Esophagus muscularis mucosa (tissue), 4 donors: ENCODE data around the gene WDR27. TPM values are rescaled to one million over a fixed set of nuclear protein-coding genes. Genes with fewer than 3 reads are reported as not detected.

Source experiments
- DNase-seq: peaks from one replicate; pipeline ENCODE4 v3.0.0-alpha.2; 2017; ENCODE audit errors: extremely low spot score
- H3K27ac ChIP-seq, 4 donors: fragments of 200-600 bp; sonication (generic); replicated peaks in 1 of 4; 1 replicate in 3 of 4; 2 replicates in 1 of 4; pipeline ENCODE4 v1.5.1; 2016 to 2019; ENCODE audit warnings: mild to moderate bottlenecking in 1 of 4
- H3K27me3 ChIP-seq, 4 donors: fragments of 200-600 bp; sonication (generic); one replicate each; pipeline versions ENCODE4 v1.5.1 to v1.6.0; 2016 to 2019
- H3K36me3 ChIP-seq, 4 donors: fragments of 200-600 bp; sonication (generic); one replicate each; pipeline ENCODE4 v1.5.1; 2016 to 2019
- H3K4me1 ChIP-seq, 4 donors: fragments of 200-600 bp; sonication (generic); one replicate each; pipeline ENCODE4 v1.5.1; 2016 to 2019
- H3K4me3 ChIP-seq, 4 donors: fragments of 200-600 bp; sonication (generic); 1 replicate in 2 of 4; 2 replicates in 2 of 4; pipeline ENCODE4 v1.5.1; 2016 to 2019; ENCODE audit warnings: mild to moderate bottlenecking in 4 of 4, moderate library complexity in 1 of 4
- H3K9me3 ChIP-seq, 4 donors: fragments of 200-600 bp; sonication (generic); 1 replicate in 3 of 4; 2 replicates in 1 of 4; pipeline ENCODE4 v1.5.1; 2016 to 2019
- EP300 ChIP-seq: sonication (generic); formaldehyde crosslinking; IDR thresholded peaks from one replicate; pipeline ENCODE4 v1.6.1; 2017; ENCODE audit warnings: antibody characterized with exemption
- POLR2A ChIP-seq: fragments of 450-650 bp; IDR thresholded peaks from one replicate; pipeline ENCODE4 v1.6.1; 2017; ENCODE audit warnings: antibody characterized with exemption, moderate library complexity, mild to moderate bottlenecking, low read depth
- POLR2AphosphoS5 ChIP-seq, 2 donors: sonication (generic); formaldehyde crosslinking; IDR thresholded peaks; one replicate each; pipeline ENCODE4 v1.6.1; 2017; ENCODE audit warnings: antibody characterized with exemption in 2 of 2
- WGBS: methylation state at CpG from one replicate; pipeline ENCODE4 v1.1.5; 2018; 5-methylcytosine and 5-hydroxymethylcytosine counted together
- intact Hi-C: fragments of 100-400 bp; cut with DNase I; formaldehyde crosslinking; loops from one replicate; pipeline ENCODE4 v1.15.1; 2023
- total RNA-seq, 4 donors: library from RNA; depleted of rRNA; stranded (reverse); fragments of >200 nt; gene quantifications; one replicate each; pipeline versions ENCODE4 v1.1.0 to v1.2.1, GENCODE V29; 2016
- TF ChIP-seq, protein P1 (sequence below), 3 experiments: fragments of 200-600 bp in 2 of 3; fragments of 450-650 bp in 1 of 3; sonication (generic) in 2 of 3; IDR thresholded peaks; one replicate each; pipeline ENCODE4 v1.5.1; 2017 to 2019; ENCODE audit warnings: antibody characterized with exemption in 3 of 3, mild to moderate bottlenecking in 2 of 3, moderate library complexity in 1 of 3

WDR27 gene
- total RNA-seq, 4 donors from 2014 or later = 9.3 to 18.4 (median 14.4) TPM

DNA sequence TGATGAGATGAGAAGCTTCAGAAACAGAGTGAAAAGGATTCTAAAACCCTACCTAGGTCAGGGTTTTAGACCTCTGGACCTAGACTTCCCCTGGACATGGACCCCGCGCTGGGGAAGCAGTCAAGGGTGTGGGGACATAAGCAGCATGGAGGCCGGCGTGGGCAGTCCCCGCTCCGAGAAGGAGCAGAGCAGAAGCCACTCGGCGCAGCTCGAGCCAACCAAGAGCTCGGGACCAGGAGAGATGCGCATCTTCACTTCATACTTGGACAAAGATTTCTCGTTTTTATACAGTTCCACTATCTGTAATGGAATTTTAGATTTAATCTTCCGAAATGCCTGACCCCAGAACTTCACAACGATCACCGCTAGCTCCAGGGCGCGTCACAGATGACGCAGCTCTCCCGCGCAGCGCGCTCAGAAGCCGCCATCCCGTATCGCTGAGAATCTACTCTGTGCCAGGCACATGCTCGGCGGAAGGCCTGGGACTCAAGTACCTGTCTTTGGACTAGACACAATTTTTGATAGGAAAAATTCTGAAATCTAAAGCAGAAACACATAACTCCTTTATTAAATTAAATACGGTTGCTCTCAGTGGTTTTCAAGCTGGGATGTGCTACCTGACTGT lies 60.3 kb downstream of the WDR27 start:
- intact Hi-C loops = no loop called here
- no peak overlapping the region for H3K4me3 ChIP-seq
- TF ChIP-seq, protein P1, sequence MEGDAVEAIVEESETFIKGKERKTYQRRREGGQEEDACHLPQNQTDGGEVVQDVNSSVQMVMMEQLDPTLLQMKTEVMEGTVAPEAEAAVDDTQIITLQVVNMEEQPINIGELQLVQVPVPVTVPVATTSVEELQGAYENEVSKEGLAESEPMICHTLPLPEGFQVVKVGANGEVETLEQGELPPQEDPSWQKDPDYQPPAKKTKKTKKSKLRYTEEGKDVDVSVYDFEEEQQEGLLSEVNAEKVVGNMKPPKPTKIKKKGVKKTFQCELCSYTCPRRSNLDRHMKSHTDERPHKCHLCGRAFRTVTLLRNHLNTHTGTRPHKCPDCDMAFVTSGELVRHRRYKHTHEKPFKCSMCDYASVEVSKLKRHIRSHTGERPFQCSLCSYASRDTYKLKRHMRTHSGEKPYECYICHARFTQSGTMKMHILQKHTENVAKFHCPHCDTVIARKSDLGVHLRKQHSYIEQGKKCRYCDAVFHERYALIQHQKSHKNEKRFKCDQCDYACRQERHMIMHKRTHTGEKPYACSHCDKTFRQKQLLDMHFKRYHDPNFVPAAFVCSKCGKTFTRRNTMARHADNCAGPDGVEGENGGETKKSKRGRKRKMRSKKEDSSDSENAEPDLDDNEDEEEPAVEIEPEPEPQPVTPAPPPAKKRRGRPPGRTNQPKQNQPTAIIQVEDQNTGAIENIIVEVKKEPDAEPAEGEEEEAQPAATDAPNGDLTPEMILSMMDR (IDR thresholded peaks at IDR 0.05) = no peak
- TF ChIP-seq EP300 (no peak), POLR2AphosphoS5 (IDR thresholded peaks at IDR 0.05) (no peak), POLR2A (no peak)
- H3K27ac ChIP-seq = no peak overlapping the region
- H3K36me3 ChIP-seq = peaks cover 0 to 20% (median 3%) of the 10 kb centered on the region in 4 donors
- WGBS = 97% methylated on average over 26 of the region's 28 CpGs
- no peaks in the 10 kb centered on the region for H3K9me3 ChIP-seq
- no peaks in the 10 kb centered on the region for H3K27me3 ChIP-seq
- DNase-seq = no peak
- no peaks in the 10 kb centered on the region for H3K4me1 ChIP-seq

DNA sequence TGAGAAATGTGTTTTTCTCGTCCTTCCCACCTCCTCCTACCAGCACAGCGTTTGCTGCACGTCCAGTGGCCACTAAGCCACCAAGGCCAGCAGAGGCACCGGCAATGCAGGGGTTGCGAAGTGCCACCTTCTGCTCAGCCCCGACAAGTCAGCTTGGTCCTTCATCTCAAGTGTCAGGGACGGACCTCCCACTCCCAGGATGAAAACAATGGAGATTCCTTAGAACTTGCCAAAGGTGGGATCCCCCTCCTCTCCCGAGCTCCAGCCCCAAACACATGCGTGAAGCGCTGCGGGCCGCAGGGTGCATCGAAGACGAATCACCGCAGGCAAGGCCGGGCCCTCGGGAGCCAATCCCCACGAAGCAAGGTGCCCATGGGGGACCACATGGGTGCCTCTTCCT lies 60.8 kb downstream of the WDR27 start:
- Histone ChIP-seq H3K4me3 (no peak overlapping the region), H3K27me3 (no peaks in the 10 kb centered on the region), H3K9me3 (no peaks in the 10 kb centered on the region), H3K27ac (no peak overlapping the region), H3K36me3 (peaks cover 0 to 23% (median 3%) of the 10 kb centered on the region in 4 donors), H3K4me1 (no peaks in the 10 kb centered on the region)
- WGBS = 96% methylated on average over 17 of the region's 18 CpGs
- no peak for DNase-seq
- intact Hi-C loops = no loop called here
- TF ChIP-seq POLR2A = no peak
- TF ChIP-seq POLR2AphosphoS5 (IDR thresholded peaks at IDR 0.05) = no peak

DNA sequence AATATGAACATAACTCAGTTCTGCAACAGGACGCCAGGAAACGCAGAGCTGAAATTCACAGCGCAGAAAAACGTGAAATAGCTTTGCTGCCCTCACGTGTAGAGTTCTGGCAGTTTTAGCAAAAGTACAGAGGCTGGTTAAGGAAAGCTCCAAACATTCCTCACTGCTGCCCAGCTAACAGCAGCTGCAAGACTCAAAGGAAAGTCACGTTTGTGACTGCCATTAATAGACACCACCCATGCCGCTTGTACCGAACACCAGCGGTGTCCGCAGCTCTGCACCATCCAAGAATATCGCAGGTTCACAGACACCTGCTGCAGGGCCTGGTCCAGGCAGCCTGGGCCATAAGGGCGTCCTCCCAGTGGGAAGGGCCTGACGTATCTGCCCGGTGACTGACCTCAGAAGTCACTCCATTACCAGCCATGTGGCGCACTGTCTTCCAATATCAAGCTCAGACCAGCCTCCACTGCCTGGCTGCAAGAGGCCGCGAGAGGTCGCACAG lies 61.4 kb downstream of the WDR27 start:
- Histone ChIP-seq H3K27me3 (no peaks in the 10 kb centered on the region), H3K36me3 (peaks cover 0 to 26% (median 3%) of the 10 kb centered on the region in 4 donors), H3K9me3 (no peaks in the 10 kb centered on the region), H3K4me1 (no peaks in the 10 kb centered on the region), H3K4me3 (no peak overlapping the region), H3K27ac (no peak overlapping the region)
- intact Hi-C loops = no loop called here
- DNase-seq = no peak
- 86% methylated on average over 15 of the region's 18 CpGs for WGBS
- TF ChIP-seq EP300 = no peak
- TF ChIP-seq, protein P1 (IDR thresholded peaks at IDR 0.05) = peak in 1 of 3 experiments; percentile 19

DNA sequence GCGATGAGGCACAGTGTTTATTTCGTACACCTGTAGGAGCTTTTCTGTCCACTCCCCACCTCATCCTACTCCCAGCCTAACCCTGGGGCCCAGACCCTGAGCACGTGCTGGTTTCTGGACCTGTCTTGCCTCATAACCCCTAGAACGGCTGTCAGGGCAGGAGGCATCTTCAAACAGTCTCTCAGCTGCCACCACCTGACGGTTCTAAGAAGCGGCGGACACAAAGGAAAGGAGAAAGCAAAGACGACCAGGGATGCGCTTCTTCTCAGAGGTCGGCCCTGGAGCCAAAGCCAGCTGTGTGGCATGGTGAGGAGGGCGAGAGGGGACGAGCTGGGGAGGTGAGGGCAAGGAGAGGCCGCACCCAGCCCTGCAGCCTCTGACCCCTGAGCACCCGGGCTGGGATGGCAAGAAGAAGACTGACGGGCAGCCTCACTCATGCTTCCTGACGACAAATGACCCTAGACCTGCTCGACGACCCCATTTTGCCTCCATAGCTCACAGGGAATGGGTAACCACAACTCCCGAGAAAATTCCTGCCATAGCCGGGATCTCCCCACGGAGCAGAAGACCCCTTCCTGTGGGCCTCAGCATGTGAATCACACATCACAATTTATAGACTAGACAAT lies 62.1 kb downstream of the WDR27 start:
- 79% methylated on average over 18 of the region's 21 CpGs for WGBS
- intact Hi-C loops = no loop called here
- Histone ChIP-seq H3K4me3 (no peak overlapping the region), H3K9me3 (no peaks in the 10 kb centered on the region), H3K27ac (no peak overlapping the region), H3K27me3 (no peaks in the 10 kb centered on the region), H3K4me1 (no peaks in the 10 kb centered on the region), H3K36me3 (peaks cover 0 to 32% (median 3%) of the 10 kb centered on the region in 4 donors)
- DNase-seq = peak; percentile 55
- TF ChIP-seq POLR2AphosphoS5 (IDR thresholded peaks at IDR 0.05) (no peak), EP300 (no peak), POLR2A (no peak)
- TF ChIP-seq, protein P1 (IDR thresholded peaks at IDR 0.05) = no peak

DNA sequence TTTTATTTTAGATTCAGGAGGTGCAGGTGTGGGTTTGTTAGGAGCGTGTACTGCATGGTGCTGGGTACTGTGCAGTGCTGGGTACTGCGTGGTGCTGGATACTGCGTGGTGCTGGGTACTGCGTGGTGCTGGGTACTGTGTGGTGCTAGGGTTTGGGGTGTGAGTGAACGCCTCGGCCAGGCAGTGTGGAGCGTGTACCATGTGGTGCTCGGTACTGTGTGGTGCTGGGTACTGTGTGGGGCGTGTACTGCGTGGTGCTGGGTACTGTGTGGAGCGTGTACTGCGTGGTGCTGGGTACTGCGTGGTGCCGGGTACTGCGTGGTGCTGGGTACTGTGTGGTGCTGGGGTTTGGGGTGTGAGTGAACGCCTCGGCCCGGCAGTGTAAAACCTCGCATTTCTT lies 62.9 kb downstream of the WDR27 start:
- H3K36me3 ChIP-seq = peaks cover 5 to 41% (median 8%) of the 10 kb centered on the region in 4 donors
- H3K4me1 ChIP-seq = no peaks in the 10 kb centered on the region
- H3K27me3 ChIP-seq = no peaks in the 10 kb centered on the region
- TF ChIP-seq POLR2A (no peak), POLR2AphosphoS5 (IDR thresholded peaks at IDR 0.05) (no peak), EP300 (no peak)
- TF ChIP-seq, protein P1 (IDR thresholded peaks at IDR 0.05) = no peak
- H3K27ac ChIP-seq = no peak overlapping the region
- DNase-seq = peak; percentile 55
- WGBS = 95% methylated on average over 19 of the region's 19 CpGs
- no peaks in the 10 kb centered on the region for H3K9me3 ChIP-seq
- intact Hi-C loops = no loop called here
- no peak overlapping the region for H3K4me3 ChIP-seq
